Measurements from ENCODE around the gene DEPP1. TPM values are rescaled to one million over a fixed set of nuclear protein-coding genes. Genes with fewer than 3 reads are reported as not detected.

The DEPP1 gene
- polyA plus RNA-seq, 1 experiment: 11.9 TPM

DNA sequence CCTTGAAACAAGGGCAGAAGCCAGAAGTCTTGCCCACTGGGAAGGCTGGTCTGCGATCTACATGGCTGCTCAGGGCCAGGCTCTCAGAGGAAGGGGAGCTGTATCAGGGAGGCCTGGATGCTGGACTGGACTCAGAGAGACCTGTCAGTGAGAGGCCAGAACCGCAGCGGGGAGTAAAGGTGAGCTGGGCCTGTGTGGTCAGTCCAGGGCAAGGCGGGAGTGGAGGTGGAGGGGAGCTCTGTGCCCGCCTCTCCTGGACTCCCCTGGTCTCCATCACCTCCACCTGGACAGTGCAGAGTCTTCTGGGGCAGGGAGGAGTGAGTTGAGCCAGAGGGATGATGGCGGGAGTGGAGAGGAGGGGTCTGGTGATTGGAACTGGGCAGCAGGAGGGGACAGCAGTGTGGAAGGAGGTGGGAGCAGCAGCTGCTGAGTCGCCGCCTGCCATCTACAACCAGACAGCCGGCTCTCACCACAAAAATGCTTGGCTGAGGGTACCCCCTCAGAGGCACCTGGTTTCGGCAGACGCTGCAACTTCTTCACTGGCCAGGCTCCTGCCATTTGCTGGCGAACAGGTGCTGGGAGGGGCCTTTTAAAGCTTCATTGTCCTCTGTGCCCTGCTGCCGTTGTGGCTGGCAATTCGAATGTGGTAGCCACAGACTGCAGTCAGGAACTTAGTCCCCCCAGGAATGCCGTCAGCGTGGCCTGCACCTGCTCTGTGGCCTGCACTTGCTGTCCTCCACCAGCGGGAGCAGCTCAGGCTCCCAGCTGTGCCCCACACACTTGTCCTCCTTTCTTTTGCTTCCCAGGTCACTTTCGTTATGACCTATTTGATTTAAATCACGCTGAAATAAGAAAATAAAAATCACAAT, 15.5 kb downstream of the DEPP1 start:
- DNase-seq (ENCODE audit: low read depth): no peak
- TF ChIP-seq, protein P1, sequence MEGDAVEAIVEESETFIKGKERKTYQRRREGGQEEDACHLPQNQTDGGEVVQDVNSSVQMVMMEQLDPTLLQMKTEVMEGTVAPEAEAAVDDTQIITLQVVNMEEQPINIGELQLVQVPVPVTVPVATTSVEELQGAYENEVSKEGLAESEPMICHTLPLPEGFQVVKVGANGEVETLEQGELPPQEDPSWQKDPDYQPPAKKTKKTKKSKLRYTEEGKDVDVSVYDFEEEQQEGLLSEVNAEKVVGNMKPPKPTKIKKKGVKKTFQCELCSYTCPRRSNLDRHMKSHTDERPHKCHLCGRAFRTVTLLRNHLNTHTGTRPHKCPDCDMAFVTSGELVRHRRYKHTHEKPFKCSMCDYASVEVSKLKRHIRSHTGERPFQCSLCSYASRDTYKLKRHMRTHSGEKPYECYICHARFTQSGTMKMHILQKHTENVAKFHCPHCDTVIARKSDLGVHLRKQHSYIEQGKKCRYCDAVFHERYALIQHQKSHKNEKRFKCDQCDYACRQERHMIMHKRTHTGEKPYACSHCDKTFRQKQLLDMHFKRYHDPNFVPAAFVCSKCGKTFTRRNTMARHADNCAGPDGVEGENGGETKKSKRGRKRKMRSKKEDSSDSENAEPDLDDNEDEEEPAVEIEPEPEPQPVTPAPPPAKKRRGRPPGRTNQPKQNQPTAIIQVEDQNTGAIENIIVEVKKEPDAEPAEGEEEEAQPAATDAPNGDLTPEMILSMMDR (IDR thresholded peaks at IDR 0.05; ENCODE audit: insufficient read depth, low read depth, low read length): 0 out of 2 replicates have a peak, but pooled peaks have one; percentile 30
- no peaks in the 10 kb centered on the region for H3K36me3 ChIP-seq (ENCODE audit: control insufficient read depth, insufficient read depth, low read length)
- ChIA-PET CTCF (interaction anchor here (0.8 to 9.8 kb wide), 8 partner anchors 10 to 44 kb away, joined by 3 to 87 read pairs (median 3); no protein-coding TSS in a partner anchor), POLR2A (no interaction called here)
- no peak overlapping the region for H3K4me3 ChIP-seq (ENCODE audit: low read depth, low read length)
- no peaks in the 10 kb centered on the region for H3K27me3 ChIP-seq (ENCODE audit: control insufficient read depth, insufficient read depth, low read length)

DNA sequence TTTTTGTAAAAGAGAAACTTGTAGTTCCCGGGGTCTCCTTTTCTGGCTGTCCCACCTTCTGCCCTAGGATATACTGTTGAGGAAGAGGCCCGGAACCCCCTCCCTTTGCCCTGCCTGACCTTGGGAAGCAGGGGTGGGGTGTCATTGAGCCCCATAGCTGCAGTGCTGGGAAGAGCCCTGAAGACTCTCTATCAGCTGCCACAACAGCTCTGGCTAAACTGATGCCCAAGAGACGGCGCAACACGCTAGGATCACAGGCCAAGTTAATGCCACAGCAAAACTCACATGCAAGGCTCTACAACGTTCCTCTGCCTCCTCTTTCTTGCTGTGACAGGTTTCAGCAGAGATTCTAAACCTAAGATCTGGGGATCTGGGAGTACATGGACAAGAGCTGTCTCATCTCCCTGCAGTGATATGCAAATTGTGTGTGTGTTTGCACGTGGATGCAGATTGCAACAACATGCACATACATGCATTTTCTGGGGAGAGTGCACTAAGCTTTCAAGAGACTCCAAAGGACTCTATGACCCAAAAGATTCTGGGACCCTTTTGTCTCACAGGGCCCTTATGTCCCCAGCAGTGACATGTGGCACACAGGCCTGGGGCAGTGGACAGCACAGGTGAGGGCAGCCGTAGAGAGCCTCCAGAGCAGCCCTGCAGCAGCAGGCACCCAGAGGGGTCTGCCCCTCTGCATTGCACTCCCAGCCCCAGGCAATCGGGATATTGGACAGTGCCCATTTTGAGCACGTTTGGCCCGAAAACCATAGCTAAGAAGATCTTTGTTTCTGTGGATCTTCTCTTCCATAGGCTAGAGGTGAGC, 16.5 kb downstream of the DEPP1 start:
- no peaks in the 10 kb centered on the region for H3K27me3 ChIP-seq (ENCODE audit: control insufficient read depth, insufficient read depth, low read length)
- CTCF ChIA-PET: interaction anchor here (0.9 to 9.8 kb wide), 4 partner anchors 12 to 28 kb away, joined by 3 to 87 read pairs (median 4); no protein-coding TSS in a partner anchor
- H3K36me3 ChIP-seq (ENCODE audit: control insufficient read depth, insufficient read depth, low read length): no peaks in the 10 kb centered on the region
- no peak for DNase-seq (ENCODE audit: low read depth)
- POLR2A ChIA-PET: no interaction called here
- TF ChIP-seq, protein P1 (IDR thresholded peaks at IDR 0.05; ENCODE audit: insufficient read depth, low read depth, low read length): no peak
- H3K4me3 ChIP-seq (ENCODE audit: low read depth, low read length): no peak overlapping the region

DNA sequence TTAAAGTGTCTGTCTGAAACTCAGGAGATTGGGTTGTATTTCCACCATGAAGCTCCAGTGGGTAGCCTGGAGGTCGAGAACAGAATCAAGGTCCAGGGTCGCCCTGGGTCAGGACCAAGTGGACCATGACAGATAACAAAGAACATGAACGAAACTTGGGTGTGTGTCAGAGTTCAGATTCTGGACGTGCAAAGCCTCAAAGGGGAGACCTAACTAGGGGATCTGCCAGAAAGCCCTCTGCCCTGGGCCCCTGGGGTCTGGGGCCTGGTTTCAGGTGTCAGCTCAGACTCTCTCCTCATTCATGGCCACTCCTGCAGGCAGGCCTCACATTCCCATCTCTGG, 17.4 kb downstream of the DEPP1 start:
- TF ChIP-seq, protein P1 (IDR thresholded peaks at IDR 0.05; ENCODE audit: insufficient read depth, low read depth, low read length): no peak
- POLR2A ChIA-PET: no interaction called here
- no peak for DNase-seq (ENCODE audit: low read depth)
- CTCF ChIA-PET: interaction anchor here (1.6 to 9.8 kb wide), 2 partner anchors 14 to 27 kb away, joined by 5 to 87 read pairs; no protein-coding TSS in a partner anchor
- no peaks in the 10 kb centered on the region for H3K36me3 ChIP-seq (ENCODE audit: control insufficient read depth, insufficient read depth, low read length)
- no peak overlapping the region for H3K4me3 ChIP-seq (ENCODE audit: low read depth, low read length)
- H3K27me3 ChIP-seq (ENCODE audit: control insufficient read depth, insufficient read depth, low read length): no peaks in the 10 kb centered on the region

DNA sequence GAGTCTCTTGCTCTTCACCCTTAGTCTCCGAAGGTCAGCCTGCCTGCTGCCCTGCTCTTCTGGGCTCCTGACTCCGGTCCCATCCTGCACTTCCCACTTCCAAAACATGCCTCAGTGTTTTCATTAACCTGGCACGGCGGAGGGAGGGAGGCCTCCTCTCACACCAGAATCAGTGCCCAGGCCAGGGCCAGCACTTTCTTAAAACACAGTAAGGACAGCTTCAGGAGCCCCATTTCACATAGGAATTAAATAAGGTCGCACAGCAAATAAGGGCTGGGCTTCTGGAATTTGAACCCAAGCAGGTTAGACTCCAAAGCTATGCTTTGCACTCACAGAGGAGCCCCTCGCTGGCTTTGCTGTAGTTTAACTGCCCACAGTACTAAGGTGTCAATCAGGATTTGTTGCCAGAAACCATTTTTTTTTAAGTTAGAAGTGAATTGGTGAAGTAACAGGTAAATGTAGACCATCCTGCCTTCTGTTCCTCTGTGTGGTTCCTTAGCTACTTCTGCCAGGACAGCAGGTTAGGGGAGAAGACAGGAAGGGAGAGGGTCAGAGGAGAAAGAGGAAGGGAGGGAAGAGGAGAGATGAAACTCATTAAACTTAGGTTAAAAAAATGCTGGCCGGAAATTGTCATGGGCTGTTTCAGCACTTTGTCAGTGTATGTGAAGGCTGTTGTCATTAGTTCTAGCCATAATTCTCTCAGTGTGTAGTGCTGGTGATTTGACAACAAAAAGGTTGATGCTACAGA, 18.0 kb downstream of the DEPP1 start:
- Histone ChIP-seq H3K27me3 (ENCODE audit: control insufficient read depth, insufficient read depth, low read length) (no peaks in the 10 kb centered on the region), H3K4me3 (ENCODE audit: low read depth, low read length) (no peak overlapping the region), H3K36me3 (ENCODE audit: control insufficient read depth, insufficient read depth, low read length) (no peaks in the 10 kb centered on the region)
- TF ChIP-seq, protein P1 (IDR thresholded peaks at IDR 0.05; ENCODE audit: insufficient read depth, low read depth, low read length): no peak
- ChIA-PET CTCF (interaction anchor here (9.8 kb wide), 1 partner anchor 26 kb away, joined by 87 read pairs; no protein-coding TSS in a partner anchor), POLR2A (no interaction called here)
- DNase-seq (ENCODE audit: low read depth): no peak
